Endothelial cell of umbilical vein (primary cell): ENCODE data around the gene PCYOX1L. TPM values are rescaled to one million over a fixed set of nuclear protein-coding genes. Genes with fewer than 3 reads are reported as not detected.

Experiments used
- BruUV-seq: library from RNA; stranded (reverse); fragments of 400-500 nt; replicated peaks from 2 replicates; lab custom pipeline; 2021; lab: Mats Ljungman, UMichigan
- CTCF ChIA-PET: fragments of 300-600, 350-600 bp; sonication (Branson Sonifier 250); formaldehyde crosslinking; loops from one replicate; lab custom pipeline; 2021; ENCODE audit warnings: antibody characterized with exemption, inconsistent platforms; lab: Charles Lee
- POLR2A ChIA-PET: fragments of 300-600, 350-600 bp; sonication (Branson Sonifier 250); formaldehyde crosslinking; loops from one replicate; lab custom pipeline; 2021; ENCODE audit warnings: antibody characterized with exemption, inconsistent platforms; lab: Charles Lee
- DNase-seq: peaks from one replicate; pipeline ENCODE4 v3.0.0-alpha.2; 2011; ENCODE audit warnings: low read depth, low spot score
- FAIRE-seq: peaks from 2 replicates; lab custom pipeline; 2011; peaks lifted over from hg19 to GRCh38; lab: Jason Lieb, UNC
- H2AFZ ChIP-seq: 2 replicates; pipeline ENCODE4 v1.6.0; 2012; ENCODE audit warnings: low read depth, low read length, control low read depth, inconsistent platforms
- H3K27ac ChIP-seq: 2 replicates; pipeline ENCODE4 v1.5.1; 2011; ENCODE audit warnings: low read depth, mild to moderate bottlenecking, control low read depth, low read length, moderate library complexity; ENCODE audit not compliant: insufficient read depth
- H3K27me3 ChIP-seq, 2 experiments: 2 replicates each; pipeline versions ENCODE4 v1.6.0 to v1.6.1; 2011; ENCODE audit warnings: low read length in 2 of 2, mixed read lengths in 1 of 2; ENCODE audit not compliant: control insufficient read depth in 2 of 2, insufficient read depth in 2 of 2
- H3K36me3 ChIP-seq, 2 experiments: 2 replicates in 1 of 2; 3 replicates in 1 of 2; pipeline ENCODE4 v1.5.1; 2011; ENCODE audit warnings: low read length in 2 of 2, mild to moderate bottlenecking in 1 of 2, moderate library complexity in 1 of 2; ENCODE audit not compliant: control insufficient read depth in 2 of 2, insufficient read depth in 2 of 2; ENCODE audit errors: extremely low read depth in 1 of 2
- H3K4me1 ChIP-seq: 3 replicates; pipeline ENCODE4 v1.5.1; 2011; ENCODE audit warnings: mild to moderate bottlenecking, low read length; ENCODE audit not compliant: control insufficient read depth, insufficient read depth; ENCODE audit errors: extremely low read depth
- H3K4me2 ChIP-seq: 2 replicates; pipeline ENCODE4 v1.6.1; 2011; ENCODE audit warnings: low read length, control low read depth, mixed read lengths; ENCODE audit not compliant: insufficient read depth
- H3K4me3 ChIP-seq, 3 experiments: fragments of 200-600 bp in 1 of 3; sonication (generic), shearing (Covaris generic) in 1 of 3; replicated peaks in 1 of 3; 2 replicates each; pipeline ENCODE4 v1.5.1; 2011 to 2016; ENCODE audit warnings: control low read depth in 3 of 3, low read length in 3 of 3, mild to moderate bottlenecking in 2 of 3, inconsistent platforms in 1 of 3, low read depth in 1 of 3, moderate library complexity in 1 of 3; ENCODE audit not compliant: insufficient read depth in 1 of 3
- H3K79me2 ChIP-seq: 2 replicates; pipeline ENCODE4 v1.6.0; 2012; ENCODE audit warnings: low read length, inconsistent platforms; ENCODE audit not compliant: control insufficient read depth, insufficient read depth
- H3K9ac ChIP-seq: replicated peaks from 2 replicates; pipeline ENCODE3; 2011; ENCODE audit warnings: low read length, control low read depth; ENCODE audit not compliant: insufficient read depth; ENCODE audit errors: extremely low read depth
- H3K9me1 ChIP-seq: replicated peaks from 3 replicates; pipeline ENCODE4 v1.6.0; 2011; ENCODE audit warnings: mild to moderate bottlenecking, low read length; ENCODE audit not compliant: control insufficient read depth, insufficient read depth; ENCODE audit errors: extremely low read depth
- H3K9me3 ChIP-seq: replicated peaks from 2 replicates; pipeline ENCODE4 v1.5.1; 2012; ENCODE audit warnings: low read length, inconsistent platforms; ENCODE audit not compliant: control insufficient read depth, insufficient read depth
- H4K20me1 ChIP-seq: replicated peaks from 2 replicates; pipeline ENCODE3; 2011; ENCODE audit warnings: mild to moderate bottlenecking, low read length; ENCODE audit not compliant: control insufficient read depth, insufficient read depth; ENCODE audit errors: extremely low read depth
- CTCF ChIP-seq, 2 donors: IDR thresholded peaks; 1 replicate in 1 of 2; 2 replicates in 1 of 2; pipeline ENCODE4 v1.5.1; 2011; ENCODE audit warnings: low read length in 2 of 2, mild to moderate bottlenecking in 2 of 2, moderate library complexity in 2 of 2, control low read depth in 1 of 2, inconsistent platforms in 1 of 2, low read depth in 1 of 2; ENCODE audit not compliant: insufficient read depth in 1 of 2; ENCODE audit errors: extremely low read depth in 1 of 2
- EZH2 ChIP-seq: IDR thresholded peaks from 2 replicates; pipeline ENCODE4 v1.6.1; 2012; ENCODE audit warnings: borderline replicate concordance, low read depth, mild to moderate bottlenecking, moderate library complexity, low read length, inconsistent platforms; ENCODE audit not compliant: severe bottlenecking
- FOS ChIP-seq: IDR thresholded peaks from 2 replicates; pipeline ENCODE4 v1.6.1; 2011; ENCODE audit warnings: mild to moderate bottlenecking, low read length, moderate library complexity, borderline replicate concordance; ENCODE audit not compliant: insufficient read depth
- GATA2 ChIP-seq: IDR thresholded peaks from 2 replicates; pipeline ENCODE4 v1.7.0; 2011; ENCODE audit warnings: low read depth, mild to moderate bottlenecking, moderate library complexity, mixed read lengths, low read length; ENCODE audit not compliant: insufficient read length, insufficient read depth
- JUN ChIP-seq: IDR thresholded peaks from 2 replicates; pipeline ENCODE4 v1.6.1; 2011; ENCODE audit warnings: borderline replicate concordance, low read depth; ENCODE audit not compliant: insufficient read length, insufficient read depth
- MYC ChIP-seq: IDR thresholded peaks from one replicate; pipeline ENCODE4 v1.6.1; 2011; ENCODE audit warnings: mild to moderate bottlenecking, low read depth, low read length
- POLR2A ChIP-seq: IDR thresholded peaks from 2 replicates; pipeline ENCODE4 v1.6.1; 2012; ENCODE audit warnings: low read depth, mild to moderate bottlenecking, control low read depth, low read length
- dilution Hi-C: fragments of 300-500 bp; cut with MboI; formaldehyde crosslinking; loops from one replicate; pipeline ENCODE4 v1.15.0; 2019; ENCODE audit warnings: low sequenced_read_pairs; ENCODE audit not compliant: extremely low pct_ligation_motif_present
- intact Hi-C: fragments of 100-400 bp; cut with micrococcal nuclease; formaldehyde crosslinking; loops from one replicate; pipeline ENCODE4 v1.10.0; 2022
- polyA plus RNA-seq, 4 experiments: library from polyadenylated mRNA; depleted of rRNA in 3 of 4; stranded (reverse) in 3 of 4; unstranded in 1 of 4; fragments of >200 nt; gene quantifications; 2 replicates each; pipeline versions ENCODE4 v1.2.1 to v1.2.3, GENCODE V29; 2011 to 2012; ENCODE audit warnings: missing spikeins in 1 of 4
- total RNA-seq: library from RNA; stranded (reverse); gene quantifications from 2 replicates; pipeline ENCODE4 v1.2.3, GENCODE V29; 2021

Gene PCYOX1L
- total and polyA plus RNA-seq, 2 donors (not counting 3 experiments of a cell fraction or from before 2014, with no cell fraction given) = 23.3 to 28.1 TPM

- no peaks in the 10 kb centered on the region for H3K9me3 ChIP-seq
- no peaks in the 10 kb centered on the region for H3K4me1 ChIP-seq
- peaks cover 0 to 1% of the 10 kb centered on the region in 2 experiments for H3K27me3 ChIP-seq
- no peak for TF ChIP-seq POLR2A
- no peak for TF ChIP-seq FOS
- TF ChIP-seq EZH2 = no peak
- TF ChIP-seq MYC = no peak
- no peak for TF ChIP-seq CTCF (IDR thresholded peaks at IDR 0.05; ENCODE audit: extremely low read depth in 1 of 2, insufficient read depth in 1 of 2, low read depth in 1 of 2, low read length in 2 of 2)
- no peak for TF ChIP-seq GATA2
- no peak for TF ChIP-seq JUN
- ChIA-PET POLR2A (no interaction called here), CTCF (interaction anchor here (1.2 kb wide), 2 partner anchors 17 to 41 kb away, joined by 4 read pairs; no protein-coding TSS in a partner anchor)
- no peak overlapping the region for H3K4me3 ChIP-seq
- no TSS peak for BruUV-seq
- intact Hi-C loops = no loop called here
- DNase-seq (no peak), FAIRE-seq (no peak)
- H3K79me2 ChIP-seq = no peaks in the 10 kb centered on the region
- no peaks in the 10 kb centered on the region for H4K20me1 ChIP-seq
- H3K9ac ChIP-seq = no peak overlapping the region
- H2AFZ ChIP-seq = no peak overlapping the region
- H3K4me2 ChIP-seq = no peak overlapping the region
- H3K9me1 ChIP-seq = no peaks in the 10 kb centered on the region
- H3K36me3 ChIP-seq = no peaks in the 10 kb centered on the region
- no peak overlapping the region for H3K27ac ChIP-seq
- dilution Hi-C loops = no loop called here
These were observed 54.1 kb downstream of the PCYOX1L start for GRCh38 chr5:149411738-149412519.
